Caco-2 (cell line): ENCODE results near the gene FOXJ1. TPM values are rescaled to one million over a fixed set of nuclear protein-coding genes. Genes with fewer than 3 reads are reported as not detected.
A peak's percentile ranks its signal among the peaks of the same experiment; 100 is the strongest.

Experiments used
- BruUV-seq: library from RNA; stranded (reverse); fragments of 400-500 nt; replicated peaks from 2 replicates; lab custom pipeline; 2021; lab: Mats Ljungman, UMichigan
- CTCF ChIA-PET: fragments of 300-600 bp; sonication (Branson Sonifier 250); formaldehyde crosslinking; loops from one replicate; lab custom pipeline; 2022; ENCODE audit warnings: antibody characterized with exemption; lab: Charles Lee
- POLR2A ChIA-PET: fragments of 300-600 bp; sonication (Branson Sonifier 250); formaldehyde crosslinking; loops from one replicate; lab custom pipeline; 2022; ENCODE audit warnings: antibody characterized with exemption; lab: Charles Lee
- DNase-seq, 2 experiments: peaks; one replicate each; pipeline versions ENCODE4 v3.0.0 to v3.0.0-alpha.2; 2020 to 2022
- H3K27me3 ChIP-seq: replicated peaks from 2 replicates; pipeline ENCODE4 v1.6.0; 2011; ENCODE audit warnings: low read length; ENCODE audit not compliant: control insufficient read depth, insufficient read depth
- H3K36me3 ChIP-seq: 2 replicates; pipeline ENCODE4 v1.5.1; 2011; ENCODE audit warnings: low read length; ENCODE audit not compliant: control insufficient read depth, insufficient read depth
- H3K4me1 ChIP-seq: fragments of 250-450 bp; sonication (Bioruptor Pico); 2 replicates; pipeline ENCODE4 v1.5.1; 2020; ENCODE audit warnings: mild to moderate bottlenecking
- H3K4me3 ChIP-seq: 2 replicates; pipeline ENCODE4 v1.5.1; 2011; ENCODE audit warnings: low read depth, mild to moderate bottlenecking, control low read depth, low read length
- H3K9me3 ChIP-seq: fragments of 250-450 bp; sonication (Bioruptor Pico); 2 replicates; pipeline ENCODE4 v1.5.1; 2020; ENCODE audit warnings: mild to moderate bottlenecking, moderate library complexity
- H3K27ac Mint-ChIP-seq: one replicate; pipeline ENCODE4 v1.8.0; 2022; ENCODE audit warnings: mixed read lengths; ENCODE audit not compliant: unreplicated experiment
- H3K27me3 Mint-ChIP-seq: one replicate; pipeline ENCODE4 v1.8.0; 2022; ENCODE audit warnings: mixed read lengths; ENCODE audit not compliant: insufficient read depth, unreplicated experiment
- H3K36me3 Mint-ChIP-seq: one replicate; pipeline ENCODE4 v1.8.0; 2022; ENCODE audit warnings: mild to moderate bottlenecking, mixed read lengths; ENCODE audit not compliant: insufficient read depth, unreplicated experiment
- H3K4me1 Mint-ChIP-seq: one replicate; pipeline ENCODE4 v1.8.0; 2022; ENCODE audit warnings: low read depth, mixed read lengths; ENCODE audit not compliant: unreplicated experiment
- H3K4me3 Mint-ChIP-seq: one replicate; pipeline ENCODE4 v1.8.0; 2022; ENCODE audit warnings: mild to moderate bottlenecking, moderate library complexity, mixed read lengths; ENCODE audit not compliant: unreplicated experiment
- H3K9me3 Mint-ChIP-seq: one replicate; pipeline ENCODE4 v1.8.0; 2022; ENCODE audit warnings: mixed read lengths; ENCODE audit not compliant: unreplicated experiment
- intact Hi-C: fragments of 100-400 bp; cut with micrococcal nuclease; formaldehyde crosslinking; loops from one replicate; pipeline ENCODE4 v1.10.0; 2022; ENCODE audit not compliant: unreplicated experiment
- total RNA-seq: library from RNA; stranded (reverse); gene quantifications from 2 replicates; pipeline ENCODE4 v1.2.3, GENCODE V29; 2022
- TF ChIP-seq, protein P1 (sequence below), 2 experiments: fragments of 200-600 bp in 1 of 2; IDR thresholded peaks; 1 replicate in 1 of 2; 2 replicates in 1 of 2; pipeline versions ENCODE4 v1.5.1 to v1.8.0; 2011 to 2022; ENCODE audit warnings: antibody characterized with exemption in 1 of 2, control low read depth in 1 of 2, inconsistent platforms in 1 of 2, low read depth in 1 of 2, low read length in 1 of 2, mild to moderate bottlenecking in 1 of 2, moderate library complexity in 1 of 2; ENCODE audit not compliant: insufficient read depth in 1 of 2, severe bottlenecking in 1 of 2, unreplicated experiment in 1 of 2

FOXJ1 gene
- total RNA-seq, 1 experiment from 2014 or later: 10.7 TPM

DNA sequence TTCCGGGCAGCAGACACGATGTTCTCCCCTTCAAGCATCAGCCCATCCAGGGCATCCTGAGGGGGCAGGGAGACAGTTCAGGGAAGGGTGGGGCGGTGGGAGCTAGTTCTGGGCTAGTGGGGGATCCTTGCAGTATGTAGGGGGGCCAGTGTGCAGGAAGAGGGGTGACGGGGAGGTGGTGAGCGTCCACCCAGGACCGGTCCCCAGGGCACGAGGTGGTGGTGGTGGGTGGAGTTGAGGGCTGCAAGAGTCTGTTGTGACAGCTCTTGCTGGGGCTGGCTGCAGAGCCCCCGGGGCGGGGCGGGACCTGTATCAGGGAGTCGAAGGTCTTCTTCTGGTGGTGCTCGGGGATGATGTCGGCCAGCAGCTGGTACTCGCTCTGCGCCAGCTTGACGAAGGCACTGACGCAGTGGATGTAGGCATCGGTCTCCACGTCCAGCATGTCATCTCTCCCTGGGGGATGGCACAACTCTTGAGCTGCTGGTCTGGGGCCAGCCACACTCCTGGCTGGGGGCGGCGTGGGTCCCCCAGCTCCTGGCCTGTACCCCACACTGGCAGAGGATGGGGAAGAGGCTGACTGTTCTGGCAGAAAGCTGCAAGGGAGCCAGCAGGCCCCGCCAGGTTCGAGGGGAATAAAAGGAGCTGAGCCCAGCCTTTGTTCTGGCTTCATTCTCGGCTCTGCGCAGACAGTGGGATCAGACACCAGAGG is 52.0 kb downstream of the FOXJ1 start:
- no peaks in the 10 kb centered on the region for H3K9me3 ChIP-seq
- no peak overlapping the region for H3K4me3 Mint-ChIP-seq
- BruUV-seq: no TSS peak
- H3K4me3 ChIP-seq: no peak overlapping the region
- peaks cover 6% of the 10 kb centered on the region for H3K36me3 ChIP-seq
- ChIA-PET POLR2A (interaction anchor here (0.7 kb wide), 1 partner anchor 15 kb away, joined by 3 read pairs; no protein-coding TSS in a partner anchor), CTCF (interaction anchor here (0.6 to 1.4 kb wide), 2 partner anchors 64 to 193 kb away, joined by 3 to 4 read pairs; partner anchors contain the start of gene TRIM65)
- no peaks in the 10 kb centered on the region for H3K27me3 ChIP-seq
- no peaks in the 10 kb centered on the region for H3K4me1 Mint-ChIP-seq
- H3K9me3 Mint-ChIP-seq: no peaks in the 10 kb centered on the region
- DNase-seq: no peak
- no peaks in the 10 kb centered on the region for H3K27me3 Mint-ChIP-seq
- intact Hi-C loops: no loop called here
- H3K27ac Mint-ChIP-seq: no peak overlapping the region
- H3K36me3 Mint-ChIP-seq: peaks cover 55% of the 10 kb centered on the region
- no peaks in the 10 kb centered on the region for H3K4me1 ChIP-seq
- TF ChIP-seq, protein P1, sequence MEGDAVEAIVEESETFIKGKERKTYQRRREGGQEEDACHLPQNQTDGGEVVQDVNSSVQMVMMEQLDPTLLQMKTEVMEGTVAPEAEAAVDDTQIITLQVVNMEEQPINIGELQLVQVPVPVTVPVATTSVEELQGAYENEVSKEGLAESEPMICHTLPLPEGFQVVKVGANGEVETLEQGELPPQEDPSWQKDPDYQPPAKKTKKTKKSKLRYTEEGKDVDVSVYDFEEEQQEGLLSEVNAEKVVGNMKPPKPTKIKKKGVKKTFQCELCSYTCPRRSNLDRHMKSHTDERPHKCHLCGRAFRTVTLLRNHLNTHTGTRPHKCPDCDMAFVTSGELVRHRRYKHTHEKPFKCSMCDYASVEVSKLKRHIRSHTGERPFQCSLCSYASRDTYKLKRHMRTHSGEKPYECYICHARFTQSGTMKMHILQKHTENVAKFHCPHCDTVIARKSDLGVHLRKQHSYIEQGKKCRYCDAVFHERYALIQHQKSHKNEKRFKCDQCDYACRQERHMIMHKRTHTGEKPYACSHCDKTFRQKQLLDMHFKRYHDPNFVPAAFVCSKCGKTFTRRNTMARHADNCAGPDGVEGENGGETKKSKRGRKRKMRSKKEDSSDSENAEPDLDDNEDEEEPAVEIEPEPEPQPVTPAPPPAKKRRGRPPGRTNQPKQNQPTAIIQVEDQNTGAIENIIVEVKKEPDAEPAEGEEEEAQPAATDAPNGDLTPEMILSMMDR (IDR thresholded peaks at IDR 0.05; ENCODE audit: insufficient read depth in 1 of 2, low read depth in 1 of 2, low read length in 1 of 2, severe bottlenecking in 1 of 2, unreplicated experiment in 1 of 2): no peak

DNA sequence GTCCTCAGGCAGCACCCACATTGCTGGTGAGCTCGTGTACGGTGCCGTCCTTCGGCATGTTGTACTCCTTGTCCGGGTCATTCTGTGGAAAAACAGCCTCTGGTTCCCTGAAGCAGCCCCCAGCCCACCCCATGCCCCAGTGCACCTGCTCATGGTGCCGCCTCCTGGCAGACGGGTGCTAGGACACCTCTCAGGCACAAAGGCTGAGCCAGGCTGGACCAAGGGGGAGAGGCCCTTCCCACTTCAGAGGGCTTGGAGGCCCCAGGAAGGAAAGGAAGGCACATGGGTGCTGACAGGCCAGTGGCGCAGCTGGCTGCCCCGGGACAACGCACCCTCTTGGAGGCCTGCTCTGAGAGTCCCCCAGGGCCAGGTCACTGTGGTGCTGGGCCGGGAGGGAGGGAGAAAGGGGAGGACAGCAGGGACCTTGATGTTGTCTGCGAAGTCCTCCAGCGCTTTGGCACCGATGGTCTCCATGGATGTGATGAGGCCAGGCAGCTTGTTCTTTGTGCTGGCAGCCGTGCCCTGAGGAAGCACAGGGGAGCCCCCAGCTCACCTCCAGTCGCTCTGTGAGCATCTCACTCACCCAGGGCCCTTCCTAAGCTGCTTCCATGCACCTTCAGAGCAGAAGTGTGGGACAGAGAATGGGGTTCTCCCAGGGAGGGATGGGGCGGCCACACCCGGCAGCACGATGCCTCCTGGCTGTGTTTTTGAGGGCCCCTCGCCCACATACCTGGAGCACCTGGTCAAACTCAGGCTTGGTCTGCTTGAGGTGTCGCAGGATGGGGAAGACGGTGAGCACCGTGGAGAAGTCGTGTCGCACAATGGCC is 52.8 kb downstream of the FOXJ1 start:
- DNase-seq: peak in 1 of 2 experiments; percentile 45
- no peaks in the 10 kb centered on the region for H3K9me3 ChIP-seq
- no peak overlapping the region for H3K4me3 Mint-ChIP-seq
- no peak overlapping the region for H3K4me3 ChIP-seq
- H3K27ac Mint-ChIP-seq: no peak overlapping the region
- intact Hi-C loops: no loop called here
- no TSS peak for BruUV-seq
- no peaks in the 10 kb centered on the region for H3K27me3 ChIP-seq
- TF ChIP-seq, protein P1 (IDR thresholded peaks at IDR 0.05; ENCODE audit: insufficient read depth in 1 of 2, low read depth in 1 of 2, low read length in 1 of 2, severe bottlenecking in 1 of 2, unreplicated experiment in 1 of 2): peak; percentile 36 to 43
- no peaks in the 10 kb centered on the region for H3K9me3 Mint-ChIP-seq
- CTCF ChIA-PET: interaction anchor here (1.4 kb wide), 1 partner anchor 65 kb away, joined by 3 read pairs; no protein-coding TSS in a partner anchor
- H3K4me1 ChIP-seq: no peaks in the 10 kb centered on the region
- POLR2A ChIA-PET: no interaction called here
- no peaks in the 10 kb centered on the region for H3K27me3 Mint-ChIP-seq
- H3K36me3 Mint-ChIP-seq: peaks cover 51% of the 10 kb centered on the region
- no peaks in the 10 kb centered on the region for H3K4me1 Mint-ChIP-seq
- H3K36me3 ChIP-seq: peaks cover 6% of the 10 kb centered on the region

DNA sequence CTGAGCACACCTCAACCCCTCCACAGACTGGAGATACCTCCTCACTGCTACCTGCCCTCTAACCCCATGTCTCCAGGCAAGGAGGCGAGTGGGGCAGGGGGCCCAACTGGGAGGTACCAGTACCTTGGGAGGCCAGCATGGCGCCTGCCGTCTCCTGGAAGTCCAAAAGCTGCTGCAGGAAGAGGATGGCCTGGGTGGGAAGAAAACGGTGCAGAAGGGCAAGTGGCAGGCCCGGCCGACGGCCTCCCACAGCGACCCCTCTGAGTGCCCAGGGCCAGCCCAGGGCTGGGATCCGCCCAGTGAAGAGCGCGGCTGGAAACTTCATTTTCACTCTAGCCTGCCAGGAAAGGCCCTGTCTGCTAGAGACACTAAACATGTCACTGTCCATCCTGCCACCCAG is 53.5 kb downstream of the FOXJ1 start:
- no peaks in the 10 kb centered on the region for H3K4me1 ChIP-seq
- Mint-ChIP-seq H3K9me3 (no peaks in the 10 kb centered on the region), H3K27ac (no peak overlapping the region), H3K27me3 (no peaks in the 10 kb centered on the region), H3K4me1 (no peaks in the 10 kb centered on the region), H3K36me3 (peaks cover 46% of the 10 kb centered on the region), H3K4me3 (no peak overlapping the region)
- CTCF ChIA-PET: no interaction called here
- intact Hi-C loops: no loop called here
- DNase-seq: no peak
- no peak overlapping the region for H3K4me3 ChIP-seq
- TF ChIP-seq, protein P1 (IDR thresholded peaks at IDR 0.05; ENCODE audit: insufficient read depth in 1 of 2, low read depth in 1 of 2, low read length in 1 of 2, severe bottlenecking in 1 of 2, unreplicated experiment in 1 of 2): no peak
- H3K36me3 ChIP-seq: peaks cover 5% of the 10 kb centered on the region
- BruUV-seq: no TSS peak
- no peaks in the 10 kb centered on the region for H3K9me3 ChIP-seq
- POLR2A ChIA-PET: no interaction called here
- no peaks in the 10 kb centered on the region for H3K27me3 ChIP-seq
